Endothelial cell of umbilical vein (primary cell): Measurements from ENCODE around the gene PAGR1. TPM values are rescaled to one million over a fixed set of nuclear protein-coding genes. Genes with fewer than 3 reads are reported as not detected.

Source experiments
- Bru-seq: library from RNA; stranded (reverse); fragments of 400-500 nt; gene quantifications from one replicate; lab custom pipeline; 2021; lab: Mats Ljungman, UMichigan
- BruChase-seq, 2 experiments: library from RNA; stranded (reverse); fragments of 400-500 nt; gene quantifications; one replicate each; lab custom pipeline; 2021; lab: Mats Ljungman, UMichigan
- BruUV-seq: library from RNA; stranded (reverse); fragments of 400-500 nt; replicated peaks from 2 replicates; lab custom pipeline; 2021; lab: Mats Ljungman, UMichigan
- CTCF ChIA-PET: fragments of 300-600, 350-600 bp; sonication (Branson Sonifier 250); formaldehyde crosslinking; loops from one replicate; lab custom pipeline; 2021; ENCODE audit warnings: antibody characterized with exemption, inconsistent platforms; lab: Charles Lee
- POLR2A ChIA-PET: fragments of 300-600, 350-600 bp; sonication (Branson Sonifier 250); formaldehyde crosslinking; loops from one replicate; lab custom pipeline; 2021; ENCODE audit warnings: antibody characterized with exemption, inconsistent platforms; lab: Charles Lee
- DNase-seq: peaks from one replicate; pipeline ENCODE4 v3.0.0-alpha.2; 2011; ENCODE audit warnings: low read depth, low spot score
- FAIRE-seq: peaks from 2 replicates; lab custom pipeline; 2011; peaks lifted over from hg19 to GRCh38; lab: Jason Lieb, UNC
- H2AFZ ChIP-seq: 2 replicates; pipeline ENCODE4 v1.6.0; 2012; ENCODE audit warnings: low read depth, low read length, control low read depth, inconsistent platforms
- H3K27ac ChIP-seq: 2 replicates; pipeline ENCODE4 v1.5.1; 2011; ENCODE audit warnings: low read depth, mild to moderate bottlenecking, control low read depth, low read length, moderate library complexity; ENCODE audit not compliant: insufficient read depth
- H3K27me3 ChIP-seq, 2 experiments: 2 replicates each; pipeline versions ENCODE4 v1.6.0 to v1.6.1; 2011; ENCODE audit warnings: low read length in 2 of 2, mixed read lengths in 1 of 2; ENCODE audit not compliant: control insufficient read depth in 2 of 2, insufficient read depth in 2 of 2
- H3K36me3 ChIP-seq, 2 experiments: 2 replicates in 1 of 2; 3 replicates in 1 of 2; pipeline ENCODE4 v1.5.1; 2011; ENCODE audit warnings: low read length in 2 of 2, mild to moderate bottlenecking in 1 of 2, moderate library complexity in 1 of 2; ENCODE audit not compliant: control insufficient read depth in 2 of 2, insufficient read depth in 2 of 2; ENCODE audit errors: extremely low read depth in 1 of 2
- H3K4me1 ChIP-seq: 3 replicates; pipeline ENCODE4 v1.5.1; 2011; ENCODE audit warnings: mild to moderate bottlenecking, low read length; ENCODE audit not compliant: control insufficient read depth, insufficient read depth; ENCODE audit errors: extremely low read depth
- H3K4me2 ChIP-seq: 2 replicates; pipeline ENCODE4 v1.6.1; 2011; ENCODE audit warnings: low read length, control low read depth, mixed read lengths; ENCODE audit not compliant: insufficient read depth
- H3K4me3 ChIP-seq, 3 experiments: fragments of 200-600 bp in 1 of 3; sonication (generic), shearing (Covaris generic) in 1 of 3; replicated peaks in 1 of 3; 2 replicates each; pipeline ENCODE4 v1.5.1; 2011 to 2016; ENCODE audit warnings: control low read depth in 3 of 3, low read length in 3 of 3, mild to moderate bottlenecking in 2 of 3, inconsistent platforms in 1 of 3, low read depth in 1 of 3, moderate library complexity in 1 of 3; ENCODE audit not compliant: insufficient read depth in 1 of 3
- H3K79me2 ChIP-seq: 2 replicates; pipeline ENCODE4 v1.6.0; 2012; ENCODE audit warnings: low read length, inconsistent platforms; ENCODE audit not compliant: control insufficient read depth, insufficient read depth
- H3K9ac ChIP-seq: replicated peaks from 2 replicates; pipeline ENCODE3; 2011; ENCODE audit warnings: low read length, control low read depth; ENCODE audit not compliant: insufficient read depth; ENCODE audit errors: extremely low read depth
- H3K9me1 ChIP-seq: replicated peaks from 3 replicates; pipeline ENCODE4 v1.6.0; 2011; ENCODE audit warnings: mild to moderate bottlenecking, low read length; ENCODE audit not compliant: control insufficient read depth, insufficient read depth; ENCODE audit errors: extremely low read depth
- H3K9me3 ChIP-seq: replicated peaks from 2 replicates; pipeline ENCODE4 v1.5.1; 2012; ENCODE audit warnings: low read length, inconsistent platforms; ENCODE audit not compliant: control insufficient read depth, insufficient read depth
- H4K20me1 ChIP-seq: replicated peaks from 2 replicates; pipeline ENCODE3; 2011; ENCODE audit warnings: mild to moderate bottlenecking, low read length; ENCODE audit not compliant: control insufficient read depth, insufficient read depth; ENCODE audit errors: extremely low read depth
- FOS ChIP-seq: IDR thresholded peaks from 2 replicates; pipeline ENCODE4 v1.6.1; 2011; ENCODE audit warnings: mild to moderate bottlenecking, low read length, moderate library complexity, borderline replicate concordance; ENCODE audit not compliant: insufficient read depth
- GATA2 ChIP-seq: IDR thresholded peaks from 2 replicates; pipeline ENCODE4 v1.7.0; 2011; ENCODE audit warnings: low read depth, mild to moderate bottlenecking, moderate library complexity, mixed read lengths, low read length; ENCODE audit not compliant: insufficient read length, insufficient read depth
- MYC ChIP-seq: IDR thresholded peaks from one replicate; pipeline ENCODE4 v1.6.1; 2011; ENCODE audit warnings: mild to moderate bottlenecking, low read depth, low read length
- POLR2A ChIP-seq: IDR thresholded peaks from 2 replicates; pipeline ENCODE4 v1.6.1; 2012; ENCODE audit warnings: low read depth, mild to moderate bottlenecking, control low read depth, low read length
- POLR2AphosphoS5 ChIP-seq: IDR thresholded peaks from 2 replicates; pipeline ENCODE4 v1.6.1; 2012; ENCODE audit warnings: low read depth, mild to moderate bottlenecking, control low read depth, low read length, moderate library complexity; ENCODE audit not compliant: insufficient read depth
- dilution Hi-C: fragments of 300-500 bp; cut with MboI; formaldehyde crosslinking; loops from one replicate; pipeline ENCODE4 v1.15.0; 2019; ENCODE audit warnings: low sequenced_read_pairs; ENCODE audit not compliant: extremely low pct_ligation_motif_present
- intact Hi-C: fragments of 100-400 bp; cut with micrococcal nuclease; formaldehyde crosslinking; loops from one replicate; pipeline ENCODE4 v1.10.0; 2022
- long read RNA-seq: library from polyadenylated mRNA; stranded (forward); transcript quantifications from one replicate; pipeline ENCODE4 v2.0.0, GENCODE V29; 2021
- polyA minus RNA-seq, 3 experiments: library from RNA; depleted of rRNA, polyadenylated mRNA; stranded (reverse); fragments of >200 nt; gene quantifications; 1 replicate in 1 of 3; 2 replicates in 2 of 3; pipeline ENCODE4 v1.2.3, GENCODE V29; 2011
- polyA plus RNA-seq, 4 experiments: library from polyadenylated mRNA; depleted of rRNA in 3 of 4; stranded (reverse) in 3 of 4; unstranded in 1 of 4; fragments of >200 nt; gene quantifications; 2 replicates each; pipeline versions ENCODE4 v1.2.1 to v1.2.3, GENCODE V29; 2011 to 2012; ENCODE audit warnings: missing spikeins in 1 of 4
- total RNA-seq: library from RNA; stranded (reverse); gene quantifications from 2 replicates; pipeline ENCODE4 v1.2.3, GENCODE V29; 2021
- TF ChIP-seq, protein P1 (sequence below), 2 donors: IDR thresholded peaks; 1 replicate in 1 of 2; 2 replicates in 1 of 2; pipeline ENCODE4 v1.5.1; 2011; ENCODE audit warnings: low read length in 2 of 2, mild to moderate bottlenecking in 2 of 2, moderate library complexity in 2 of 2, control low read depth in 1 of 2, inconsistent platforms in 1 of 2, low read depth in 1 of 2; ENCODE audit not compliant: insufficient read depth in 1 of 2; ENCODE audit errors: extremely low read depth in 1 of 2
- TF ChIP-seq, protein P2 (sequence below): IDR thresholded peaks from 2 replicates; pipeline ENCODE4 v1.6.1; 2011; ENCODE audit not compliant: insufficient read depth, insufficient read length

PAGR1 gene
- 24.2 and 26.3 TPM in 2 replicates for total RNA-seq
- 13.0 and 15.9 TPM in 2 replicates for polyA plus RNA-seq
- polyA plus RNA-seq (2011; cell fraction: cytosol; rRNA removed): 16.6 and 17.6 TPM in 2 replicates
- 18.8 and 20.0 TPM in 2 replicates for polyA plus RNA-seq (2011; cell fraction: nucleus; rRNA removed)
- 18.5 and 20.4 TPM in 2 replicates for polyA plus RNA-seq (2012)
- polyA minus RNA-seq: 3.8 and 4.2 TPM in 2 replicates
- 16.0 TPM for polyA minus RNA-seq (2011; cell fraction: cytosol; rRNA and poly(A)+ RNA removed)
- 4.1 and 5.2 TPM in 2 replicates for polyA minus RNA-seq (2011; cell fraction: nucleus; rRNA and poly(A)+ RNA removed)
- percentile 53 among the genes with signal in this experiment for Bru-seq, nascent RNA
- percentile 59 among the genes with signal in this experiment for BruChase-seq, experiment 1, labeled RNA remaining after a 6-hour chase
- BruChase-seq, experiment 2, labeled RNA remaining after a 2-hour chase: percentile 70 among the genes with signal in this experiment
- long read RNA-seq, transcript PAGR1-201 (3 exons, 1,702 nt): major isoform, 177 of 177 reads
- long read RNA-seq, partial matches to known transcripts: 0 of 177 reads
- long read RNA-seq, other reads (novel, unspliced or antisense): 0 of 177 reads

DNA sequence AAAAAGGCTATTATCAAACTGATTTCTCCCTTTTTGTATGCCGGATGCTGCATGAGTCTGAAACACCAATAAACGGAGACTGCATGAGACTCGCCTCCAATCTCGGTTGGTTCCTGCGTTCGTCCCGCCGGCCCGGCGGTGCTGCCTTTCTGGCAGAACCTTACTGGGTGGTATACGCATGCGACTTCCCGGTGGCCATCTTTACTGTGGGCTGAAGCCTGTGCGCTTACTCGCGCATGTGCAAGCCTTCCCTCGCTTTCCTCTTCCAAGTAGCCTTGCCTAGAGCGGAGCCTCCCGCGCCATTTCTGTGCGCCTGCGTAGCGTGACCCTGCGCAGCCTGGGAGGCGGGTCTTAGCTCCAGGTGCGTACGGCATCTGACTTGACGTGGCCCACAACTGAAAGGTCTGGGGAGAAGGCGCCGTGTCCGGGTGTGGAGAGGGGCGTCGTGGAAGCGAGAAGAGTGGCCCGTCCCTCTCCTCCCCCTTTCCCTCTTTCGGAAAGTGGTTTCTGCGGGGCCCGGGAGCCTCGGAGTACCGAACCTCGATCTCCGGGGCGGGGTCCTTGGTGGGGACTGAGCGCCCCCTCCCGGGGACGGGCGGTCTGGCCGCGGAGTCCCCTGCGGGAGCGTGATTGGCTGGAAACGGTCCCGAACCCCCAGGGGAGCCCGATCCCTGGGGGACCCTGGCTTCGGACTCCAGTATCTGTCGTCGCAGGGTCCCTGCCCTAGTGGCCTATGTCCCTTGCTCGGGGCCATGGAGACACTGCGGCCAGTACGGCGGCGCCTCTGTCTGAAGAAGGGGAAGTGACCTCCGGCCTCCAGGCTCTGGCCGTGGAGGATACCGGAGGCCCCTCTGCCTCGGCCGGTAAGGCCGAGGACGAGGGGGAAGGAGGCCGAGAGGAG is at the start of gene PAGR1:
Gene PAGR1, plus strand, starts transcription at position 360 of the 901 bp plus-strand sequence. Its CDS starts 374 bp downstream, at position 734.
- peak within 1 kb of the TSS; percentile 65 to 85 (median 81) for H3K4me3 ChIP-seq
- peaks cover 19% of the 10 kb centered on the region for H3K79me2 ChIP-seq
- intact Hi-C loops: loop anchor here (1.0 kb wide), 3 partner anchors 8 to 87 kb away; partner anchors contain the start of gene KIF22
- H3K9ac ChIP-seq: peak within 1 kb of the TSS; percentile 53
- H2AFZ ChIP-seq: peak within 1 kb of the TSS; percentile 77
- peak; percentile 100 for DNase-seq
- ChIA-PET POLR2A (interaction anchor here (0.6 to 0.7 kb wide), 4 partner anchors 9 to 1107 kb away, joined by 3 to 7 read pairs (median 5); partner anchors contain the start of genes FBXL19 and YPEL3), CTCF (interaction anchor here (0.7 to 8.2 kb wide), 21 partner anchors 8 to 216 kb away, joined by 3 to 140 read pairs (median 6); partner anchors contain the start of genes ASPHD1, KIF22 and SEZ6L2)
- H3K27ac ChIP-seq: peak within 1 kb of the TSS; percentile 47
- FAIRE-seq: peak; percentile 94
- no peaks in the 10 kb centered on the region for H4K20me1 ChIP-seq
- H3K9me1 ChIP-seq: no peaks in the 10 kb centered on the region
- peaks cover 0 to 5% of the 10 kb centered on the region in 2 experiments for H3K36me3 ChIP-seq
- peaks cover 35% of the 10 kb centered on the region for H3K4me1 ChIP-seq
- BruUV-seq: TSS peak; percentile 16
- TF ChIP-seq, protein P1, sequence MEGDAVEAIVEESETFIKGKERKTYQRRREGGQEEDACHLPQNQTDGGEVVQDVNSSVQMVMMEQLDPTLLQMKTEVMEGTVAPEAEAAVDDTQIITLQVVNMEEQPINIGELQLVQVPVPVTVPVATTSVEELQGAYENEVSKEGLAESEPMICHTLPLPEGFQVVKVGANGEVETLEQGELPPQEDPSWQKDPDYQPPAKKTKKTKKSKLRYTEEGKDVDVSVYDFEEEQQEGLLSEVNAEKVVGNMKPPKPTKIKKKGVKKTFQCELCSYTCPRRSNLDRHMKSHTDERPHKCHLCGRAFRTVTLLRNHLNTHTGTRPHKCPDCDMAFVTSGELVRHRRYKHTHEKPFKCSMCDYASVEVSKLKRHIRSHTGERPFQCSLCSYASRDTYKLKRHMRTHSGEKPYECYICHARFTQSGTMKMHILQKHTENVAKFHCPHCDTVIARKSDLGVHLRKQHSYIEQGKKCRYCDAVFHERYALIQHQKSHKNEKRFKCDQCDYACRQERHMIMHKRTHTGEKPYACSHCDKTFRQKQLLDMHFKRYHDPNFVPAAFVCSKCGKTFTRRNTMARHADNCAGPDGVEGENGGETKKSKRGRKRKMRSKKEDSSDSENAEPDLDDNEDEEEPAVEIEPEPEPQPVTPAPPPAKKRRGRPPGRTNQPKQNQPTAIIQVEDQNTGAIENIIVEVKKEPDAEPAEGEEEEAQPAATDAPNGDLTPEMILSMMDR (IDR thresholded peaks at IDR 0.05; ENCODE audit: extremely low read depth in 1 of 2, insufficient read depth in 1 of 2, low read depth in 1 of 2, low read length in 2 of 2): peak; percentile 95 to 98
- TF ChIP-seq FOS: no peak
- peak; percentile 65 for TF ChIP-seq POLR2AphosphoS5
- TF ChIP-seq GATA2: no peak
- TF ChIP-seq POLR2A: peak; percentile 80
- TF ChIP-seq MYC: peak; percentile 87
- TF ChIP-seq, protein P2, sequence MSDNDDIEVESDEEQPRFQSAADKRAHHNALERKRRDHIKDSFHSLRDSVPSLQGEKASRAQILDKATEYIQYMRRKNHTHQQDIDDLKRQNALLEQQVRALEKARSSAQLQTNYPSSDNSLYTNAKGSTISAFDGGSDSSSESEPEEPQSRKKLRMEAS: peak; percentile 59
- H3K9me3 ChIP-seq: no peaks in the 10 kb centered on the region
- H3K27me3 ChIP-seq: no peaks in the 10 kb centered on the region
- H3K4me2 ChIP-seq: peak within 1 kb of the TSS; percentile 49
- dilution Hi-C loops: no loop called here
